ENCODE results near the gene GLRA1.
"Not testable (repeated sequence)": the region's sequence is repeated elsewhere in the genome, so short reads cannot be mapped to it uniquely, and the experiment has no call there.

GLRA1 gene

DNA sequence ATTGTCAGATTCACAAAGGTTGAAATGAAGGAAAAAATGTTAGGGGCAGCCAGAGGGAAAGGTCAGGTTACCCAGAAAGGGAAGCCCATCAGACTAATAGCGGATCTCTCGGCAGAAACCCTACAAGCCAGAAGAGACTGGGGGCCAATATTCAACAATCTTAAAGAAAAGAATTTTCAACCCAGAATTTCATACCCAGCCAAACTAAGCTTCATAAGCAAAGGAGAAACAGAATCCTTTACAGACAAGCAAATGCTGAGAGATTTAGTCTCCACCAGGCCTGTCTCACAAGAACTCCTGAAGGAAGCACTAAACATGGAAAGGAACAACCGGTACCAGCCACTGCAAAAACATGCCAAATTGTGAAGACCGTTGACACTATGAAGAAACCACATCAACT, 91.8 kb downstream of the GLRA1 start:
- not testable (repeated sequence) for H3K4me3 ChIP-seq (ENCODE audit: low read depth, low read length); H4K8ac ChIP-seq (ENCODE audit: low read depth, low read length); H3K14ac ChIP-seq (ENCODE audit: low read length); H2BK120ac ChIP-seq (ENCODE audit: insufficient read depth, low read length, poor library complexity); H3K79me1 ChIP-seq (ENCODE audit: low read length); H4K12ac ChIP-seq (ENCODE audit: low read depth, low read length); H3K9me3 ChIP-seq (ENCODE audit: insufficient read depth, low read depth, low read length); H2BK5ac ChIP-seq (ENCODE audit: low read depth, low read length, poor library complexity); H2AFZ ChIP-seq (ENCODE audit: insufficient read depth, low read length, poor library complexity); H2AK5ac ChIP-seq (ENCODE audit: low read length); H3K4me1 ChIP-seq (ENCODE audit: control insufficient read depth in 1 of 2, insufficient read depth in 2 of 2, low read length in 2 of 2); H3K9ac ChIP-seq (ENCODE audit: low read length); DNase-seq; H4K91ac ChIP-seq (ENCODE audit: low read depth, low read length); H3K27me3 ChIP-seq (ENCODE audit: insufficient read depth, low read length); H3K23ac ChIP-seq (ENCODE audit: low read length); H3K18ac ChIP-seq (ENCODE audit: low read length); H3K79me2 ChIP-seq (ENCODE audit: control insufficient read depth, insufficient read depth, low read length, poor library complexity); H2BK12ac ChIP-seq (ENCODE audit: low read length); H3K36me3 ChIP-seq (ENCODE audit: control insufficient read depth in 1 of 2, insufficient read depth in 2 of 2, low read length in 2 of 2); H3K4ac ChIP-seq (ENCODE audit: low read depth, low read length); H3K4me2 ChIP-seq (ENCODE audit: low read length); H3K27ac ChIP-seq (ENCODE audit: low read depth, low read length)
- WGBS (ENCODE audit: extremely low coverage, insufficient coverage, insufficient read length) = no CpG with 5 or more reads among the region's 4 CpGs

GRCh38 chr5:151829370-151829769, 95.3 kb downstream of the GLRA1 start:
- no CpG with 5 or more reads among the region's 1 CpG for WGBS (ENCODE audit: extremely low coverage, insufficient coverage, insufficient read length)
- no peak overlapping the region for H4K8ac ChIP-seq (ENCODE audit: low read depth, low read length)
- no peak overlapping the region for H3K4me3 ChIP-seq (ENCODE audit: low read depth, low read length)
- no peak overlapping the region for H3K23ac ChIP-seq (ENCODE audit: low read length)
- H3K27ac ChIP-seq (ENCODE audit: low read depth, low read length) = no peak overlapping the region
- H3K4me2 ChIP-seq (ENCODE audit: low read length) = no peak overlapping the region
- no peak overlapping the region for H2BK120ac ChIP-seq (ENCODE audit: insufficient read depth, low read length, poor library complexity)
- H4K12ac ChIP-seq (ENCODE audit: low read depth, low read length) = no peak overlapping the region
- no peak overlapping the region for H2BK12ac ChIP-seq (ENCODE audit: low read length)
- no peak overlapping the region for H3K4ac ChIP-seq (ENCODE audit: low read depth, low read length)
- no peak overlapping the region for H2AFZ ChIP-seq (ENCODE audit: insufficient read depth, low read length, poor library complexity)
- H3K36me3 ChIP-seq (ENCODE audit: control insufficient read depth in 1 of 2, insufficient read depth in 2 of 2, low read length in 2 of 2) = peaks cover 0 to 2% of the 10 kb centered on the region in 2 experiments
- no peak overlapping the region for H2BK5ac ChIP-seq (ENCODE audit: low read depth, low read length, poor library complexity)
- peaks cover 7% of the 10 kb centered on the region for H3K9me3 ChIP-seq (ENCODE audit: insufficient read depth, low read depth, low read length)
- H3K14ac ChIP-seq (ENCODE audit: low read length) = no peak overlapping the region
- no peak overlapping the region for H3K9ac ChIP-seq (ENCODE audit: low read length)
- no peak overlapping the region for H4K91ac ChIP-seq (ENCODE audit: low read depth, low read length)
- DNase-seq = no peak
- H3K4me1 ChIP-seq (ENCODE audit: control insufficient read depth in 1 of 2, insufficient read depth in 2 of 2, low read length in 2 of 2) = no peaks in the 10 kb centered on the region
- no peaks in the 10 kb centered on the region for H3K79me2 ChIP-seq (ENCODE audit: control insufficient read depth, insufficient read depth, low read length, poor library complexity)
- no peak overlapping the region for H2AK5ac ChIP-seq (ENCODE audit: low read length)
- no peak overlapping the region for H3K18ac ChIP-seq (ENCODE audit: low read length)
- H3K27me3 ChIP-seq (ENCODE audit: insufficient read depth, low read length) = no peaks in the 10 kb centered on the region
- no peaks in the 10 kb centered on the region for H3K79me1 ChIP-seq (ENCODE audit: low read length)

GRCh38 chr5:151825445-151825844, 99.2 kb downstream of the GLRA1 start:
- Histone ChIP-seq H2BK5ac (ENCODE audit: low read depth, low read length, poor library complexity) (no peak overlapping the region), H3K18ac (ENCODE audit: low read length) (no peak overlapping the region), H3K23ac (ENCODE audit: low read length) (no peak overlapping the region), H3K9me3 (ENCODE audit: insufficient read depth, low read depth, low read length) (no peaks in the 10 kb centered on the region), H3K79me2 (ENCODE audit: control insufficient read depth, insufficient read depth, low read length, poor library complexity) (no peaks in the 10 kb centered on the region), H3K79me1 (ENCODE audit: low read length) (no peaks in the 10 kb centered on the region), H4K8ac (ENCODE audit: low read depth, low read length) (no peak overlapping the region), H3K14ac (ENCODE audit: low read length) (no peak overlapping the region), H3K4me2 (ENCODE audit: low read length) (no peak overlapping the region), H3K4ac (ENCODE audit: low read depth, low read length) (no peak overlapping the region), H2BK12ac (ENCODE audit: low read length) (no peak overlapping the region), H4K91ac (ENCODE audit: low read depth, low read length) (no peak overlapping the region), H3K36me3 (ENCODE audit: control insufficient read depth in 1 of 2, insufficient read depth in 2 of 2, low read length in 2 of 2) (peaks cover 0 to 6% of the 10 kb centered on the region in 2 experiments), H3K4me3 (ENCODE audit: low read depth, low read length) (no peak overlapping the region), H3K27ac (ENCODE audit: low read depth, low read length) (no peak overlapping the region), H3K27me3 (ENCODE audit: insufficient read depth, low read length) (no peaks in the 10 kb centered on the region), H4K12ac (ENCODE audit: low read depth, low read length) (no peak overlapping the region), H3K4me1 (ENCODE audit: control insufficient read depth in 1 of 2, insufficient read depth in 2 of 2, low read length in 2 of 2) (no peaks in the 10 kb centered on the region), H2AK5ac (ENCODE audit: low read length) (no peak overlapping the region), H2BK120ac (ENCODE audit: insufficient read depth, low read length, poor library complexity) (no peak overlapping the region), H2AFZ (ENCODE audit: insufficient read depth, low read length, poor library complexity) (no peak overlapping the region), H3K9ac (ENCODE audit: low read length) (peak overlapping the region; percentile 18)
- DNase-seq = peak; percentile 65 to 81
- WGBS (ENCODE audit: extremely low coverage, insufficient coverage, insufficient read length) = no CpG with 5 or more reads among the region's 1 CpG

DNA sequence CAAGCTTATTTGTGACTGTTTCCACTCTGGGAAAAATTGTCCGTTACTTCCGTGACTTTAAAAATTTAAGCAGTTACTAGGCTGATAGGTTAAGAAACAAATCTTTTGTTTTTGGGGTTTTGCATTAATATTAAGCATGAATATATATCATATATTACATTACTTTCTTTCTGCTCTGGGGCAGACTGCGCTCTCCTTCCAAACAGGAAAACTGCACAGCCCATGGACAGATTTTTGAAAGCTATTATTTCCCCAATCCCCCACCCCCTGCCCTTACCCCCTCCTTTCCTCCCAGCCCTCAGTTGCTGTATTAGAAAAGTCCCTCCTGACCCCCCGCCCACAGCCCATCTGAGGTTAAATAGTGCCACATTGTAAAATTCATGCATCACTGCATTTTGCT, 102.5 kb downstream of the GLRA1 start:
- Histone ChIP-seq H3K4ac (ENCODE audit: low read depth, low read length) (no peak overlapping the region), H3K9ac (ENCODE audit: low read length) (no peak overlapping the region), H3K36me3 (ENCODE audit: control insufficient read depth in 1 of 2, insufficient read depth in 2 of 2, low read length in 2 of 2) (peaks cover 0 to 6% of the 10 kb centered on the region in 2 experiments), H4K8ac (ENCODE audit: low read depth, low read length) (no peak overlapping the region), H2BK12ac (ENCODE audit: low read length) (no peak overlapping the region), H2BK120ac (ENCODE audit: insufficient read depth, low read length, poor library complexity) (no peak overlapping the region), H4K12ac (ENCODE audit: low read depth, low read length) (no peak overlapping the region), H3K18ac (ENCODE audit: low read length) (no peak overlapping the region), H3K9me3 (ENCODE audit: insufficient read depth, low read depth, low read length) (no peaks in the 10 kb centered on the region), H3K27ac (ENCODE audit: low read depth, low read length) (no peak overlapping the region), H3K79me2 (ENCODE audit: control insufficient read depth, insufficient read depth, low read length, poor library complexity) (no peaks in the 10 kb centered on the region), H3K79me1 (ENCODE audit: low read length) (no peaks in the 10 kb centered on the region), H2BK5ac (ENCODE audit: low read depth, low read length, poor library complexity) (no peak overlapping the region), H3K4me2 (ENCODE audit: low read length) (no peak overlapping the region), H3K4me3 (ENCODE audit: low read depth, low read length) (no peak overlapping the region), H2AFZ (ENCODE audit: insufficient read depth, low read length, poor library complexity) (no peak overlapping the region), H3K27me3 (ENCODE audit: insufficient read depth, low read length) (no peaks in the 10 kb centered on the region), H4K91ac (ENCODE audit: low read depth, low read length) (no peak overlapping the region), H2AK5ac (ENCODE audit: low read length) (no peak overlapping the region), H3K4me1 (ENCODE audit: control insufficient read depth in 1 of 2, insufficient read depth in 2 of 2, low read length in 2 of 2) (no peaks in the 10 kb centered on the region), H3K14ac (ENCODE audit: low read length) (no peak overlapping the region), H3K23ac (ENCODE audit: low read length) (no peak overlapping the region)
- DNase-seq = no peak
- WGBS (ENCODE audit: extremely low coverage, insufficient coverage, insufficient read length) = no CpG with 5 or more reads among the region's 4 CpGs

All from trophoblast cell (in vitro differentiated cells and primary cell).